Activated T-helper 1 cell treated with anti-CD3 and anti-CD28 coated beads, Interleukin-12 subunit alpha, Interleukin-12 subunit beta, Interleukin-2, Interleukin-4 antibody, amounts not matched to agents 30 ng/mL and 10 ng/mL and 1 ng/mL, durations not matched to agents 14 hours and 24 hours and 36 hours (primary cell): ENCODE results near the gene CEP97. TPM values are rescaled to one million over a fixed set of nuclear protein-coding genes. Genes with fewer than 3 reads are reported as not detected.
"Not testable (repeated sequence)": the region's sequence is repeated elsewhere in the genome, so short reads cannot be mapped to it uniquely, and the experiment has no call there.

ENCODE experiments used
- DNase-seq: peaks from one replicate; pipeline ENCODE4 v3.0.0; 2021; ENCODE audit warnings: low spot score
- H3K27ac Mint-ChIP-seq: one replicate; pipeline ENCODE4 v1.8.0; 2021; ENCODE audit warnings: mild to moderate bottlenecking, mixed read lengths
- H3K27me3 Mint-ChIP-seq: one replicate; pipeline ENCODE4 v1.8.0; 2022; ENCODE audit warnings: mild to moderate bottlenecking, moderate library complexity, mixed read lengths; ENCODE audit not compliant: insufficient read depth
- H3K36me3 Mint-ChIP-seq: one replicate; pipeline ENCODE4 v1.8.0; 2021; ENCODE audit warnings: low read depth, mixed read lengths
- H3K4me1 Mint-ChIP-seq: one replicate; pipeline ENCODE4 v1.8.0; 2021; ENCODE audit warnings: low read depth, mixed read lengths
- H3K4me3 Mint-ChIP-seq: one replicate; pipeline ENCODE4 v1.8.0; 2021; ENCODE audit warnings: mild to moderate bottlenecking, moderate library complexity, mixed read lengths
- H3K9me3 Mint-ChIP-seq: one replicate; pipeline ENCODE4 v1.8.0; 2021; ENCODE audit warnings: mixed read lengths
- intact Hi-C: fragments of 100-400 bp; cut with micrococcal nuclease; formaldehyde crosslinking; loops from one replicate; pipeline ENCODE4 v1.15.1; 2024
- total RNA-seq: library from RNA; stranded (reverse); gene quantifications from 2 replicates; pipeline ENCODE4 v1.2.3, GENCODE V29; 2022

CEP97 gene
- total RNA-seq, 1 donor from 2014 or later = 20.2 TPM

DNA sequence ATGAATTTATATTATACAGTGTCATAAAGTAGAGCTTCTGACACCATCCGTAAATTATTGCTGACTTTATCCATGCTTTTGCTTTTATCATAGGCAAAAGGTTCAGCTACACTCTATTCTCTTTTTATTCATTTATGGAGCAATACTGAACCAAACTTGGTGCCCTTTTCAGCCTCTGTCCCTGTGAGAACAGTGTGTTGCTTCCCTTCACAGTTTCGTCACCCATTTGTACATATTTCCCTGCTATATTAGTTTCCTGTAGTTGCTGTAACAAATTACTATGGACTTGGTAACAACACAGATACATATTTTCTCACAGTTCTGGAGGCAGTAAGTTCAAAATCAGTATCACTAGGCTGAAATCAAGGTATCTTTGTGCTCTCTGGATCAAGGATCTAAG is 35.1 kb upstream of the CEP97 start:
- intact Hi-C loops = loop anchor here (5.0 to 10.0 kb wide), 2 partner anchors 538 to 1354 kb away; partner anchors contain the start of gene NIT2
- Mint-ChIP-seq H3K27ac (no peak overlapping the region), H3K4me3 (no peak overlapping the region)

GRCh38 chr3:101690972-101691371 is 33.4 kb upstream of the CEP97 start:
- Mint-ChIP-seq H3K36me3 (peaks cover 5% of the 10 kb centered on the region), H3K9me3 (no peaks in the 10 kb centered on the region), H3K27me3 (no peaks in the 10 kb centered on the region), H3K4me3 (no peak overlapping the region), H3K27ac (no peak overlapping the region), H3K4me1 (peaks cover 8% of the 10 kb centered on the region)
- no peak for DNase-seq
- intact Hi-C loops = loop anchor here (1.0 kb wide), 1 partner anchor 11 kb away; no protein-coding TSS in a partner anchor

More for the DNA sequence above, 35.1 kb upstream of the CEP97 start:
- Mint-ChIP-seq H3K27me3 (no peaks in the 10 kb centered on the region), H3K9me3 (no peaks in the 10 kb centered on the region), H3K36me3 (peaks cover 18% of the 10 kb centered on the region), H3K4me1 (peaks cover 22% of the 10 kb centered on the region)
- no peak for DNase-seq

GRCh38 chr3:101691685-101692671 is 32.4 kb upstream of the CEP97 start:
- not testable (repeated sequence) for H3K9me3 Mint-ChIP-seq, H3K4me1 Mint-ChIP-seq, DNase-seq, H3K4me3 Mint-ChIP-seq, H3K27me3 Mint-ChIP-seq, H3K27ac Mint-ChIP-seq, H3K36me3 Mint-ChIP-seq
- intact Hi-C loops = loop anchor here (1.0 kb wide), 1 partner anchor 10 kb away; no protein-coding TSS in a partner anchor

DNA sequence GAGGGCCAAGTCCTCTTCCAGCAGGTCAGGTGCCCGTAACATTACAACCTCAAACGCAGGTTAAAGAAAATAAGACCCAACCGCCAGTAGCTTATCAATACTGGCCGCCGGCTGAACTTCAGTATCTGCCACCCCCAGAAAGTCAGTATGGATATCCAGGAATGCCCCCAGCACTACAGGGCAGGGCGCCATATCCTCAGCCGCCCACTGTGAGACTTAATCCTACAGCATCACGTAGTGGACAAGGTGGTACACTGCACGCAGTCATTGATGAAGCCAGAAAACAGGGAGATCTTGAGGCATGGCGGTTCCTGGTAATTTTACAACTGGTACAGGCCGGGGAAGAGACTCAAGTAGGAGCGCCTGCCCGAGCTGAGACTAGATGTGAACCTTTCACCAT is 30.9 kb upstream of the CEP97 start:
- DNase-seq, intact Hi-C loops, H3K4me3 Mint-ChIP-seq, H3K9me3 Mint-ChIP-seq, H3K36me3 Mint-ChIP-seq, H3K27me3 Mint-ChIP-seq, H3K27ac Mint-ChIP-seq, H3K4me1 Mint-ChIP-seq: not testable (repeated sequence)

GRCh38 chr3:101694836-101695235 is 29.6 kb upstream of the CEP97 start:
- not testable (repeated sequence) for H3K4me3 Mint-ChIP-seq, H3K36me3 Mint-ChIP-seq, H3K27me3 Mint-ChIP-seq, DNase-seq, H3K27ac Mint-ChIP-seq, H3K4me1 Mint-ChIP-seq, H3K9me3 Mint-ChIP-seq
- intact Hi-C loops = loop anchor here (1.0 to 5.0 kb wide), 2 partner anchors 108 to 842 kb away; no protein-coding TSS in a partner anchor

GRCh38 chr3:101695779-101696372 is 28.5 kb upstream of the CEP97 start:
- H3K4me1 Mint-ChIP-seq = no peaks in the 10 kb centered on the region
- no peaks in the 10 kb centered on the region for H3K9me3 Mint-ChIP-seq
- no peak overlapping the region for H3K4me3 Mint-ChIP-seq
- no peaks in the 10 kb centered on the region for H3K27me3 Mint-ChIP-seq
- intact Hi-C loops = loop anchor here (1.0 to 5.0 kb wide), 2 partner anchors 107 to 841 kb away; no protein-coding TSS in a partner anchor
- no peak overlapping the region for H3K27ac Mint-ChIP-seq
- no peaks in the 10 kb centered on the region for H3K36me3 Mint-ChIP-seq
- DNase-seq = no peak

- Mint-ChIP-seq H3K27ac (no peak overlapping the region), H3K27me3 (no peaks in the 10 kb centered on the region), H3K4me3 (no peak overlapping the region), H3K9me3 (no peaks in the 10 kb centered on the region), H3K4me1 (no peaks in the 10 kb centered on the region), H3K36me3 (no peaks in the 10 kb centered on the region)
- no peak for DNase-seq
- intact Hi-C loops = loop anchor here (1.0 kb wide), 1 partner anchor 11 kb away; no protein-coding TSS in a partner anchor
Measured at GRCh38 chr3:101701696-101702634, 22.4 kb upstream of the CEP97 start.

DNA sequence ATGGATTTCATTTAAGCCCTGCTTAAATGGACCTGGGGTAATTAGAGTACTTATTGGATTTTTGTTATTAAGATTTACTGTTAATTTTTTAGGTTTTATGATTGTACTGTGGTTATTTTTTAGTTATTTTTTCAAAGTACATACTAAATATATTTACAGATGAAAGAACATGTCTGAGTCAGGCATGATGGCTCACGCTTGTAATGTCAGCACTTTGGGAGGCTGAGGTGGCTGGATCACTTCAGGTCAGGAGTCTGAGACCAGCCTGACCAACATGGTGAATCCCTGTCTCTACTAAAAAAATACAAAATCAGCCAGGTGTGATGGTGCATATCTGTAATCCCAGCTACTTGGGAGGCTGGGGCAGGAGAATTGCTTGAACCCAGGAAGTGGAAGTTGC is 21.7 kb upstream of the CEP97 start:
- Mint-ChIP-seq H3K36me3 (no peaks in the 10 kb centered on the region), H3K4me3 (no peak overlapping the region), H3K9me3 (no peaks in the 10 kb centered on the region), H3K27ac (no peak overlapping the region), H3K27me3 (no peaks in the 10 kb centered on the region), H3K4me1 (no peaks in the 10 kb centered on the region)
- intact Hi-C loops = loop anchor here (1.0 kb wide), 1 partner anchor 11 kb away; no protein-coding TSS in a partner anchor
- DNase-seq = no peak

- no peak overlapping the region for H3K27ac Mint-ChIP-seq
- no peak for DNase-seq
- intact Hi-C loops = no loop called here
- no peaks in the 10 kb centered on the region for H3K9me3 Mint-ChIP-seq
- H3K4me3 Mint-ChIP-seq = no peak overlapping the region
- H3K27me3 Mint-ChIP-seq = no peaks in the 10 kb centered on the region
- no peaks in the 10 kb centered on the region for H3K4me1 Mint-ChIP-seq
- no peaks in the 10 kb centered on the region for H3K36me3 Mint-ChIP-seq
Measured at GRCh38 chr3:101703169-101703568, 21.2 kb upstream of the CEP97 start.

DNA sequence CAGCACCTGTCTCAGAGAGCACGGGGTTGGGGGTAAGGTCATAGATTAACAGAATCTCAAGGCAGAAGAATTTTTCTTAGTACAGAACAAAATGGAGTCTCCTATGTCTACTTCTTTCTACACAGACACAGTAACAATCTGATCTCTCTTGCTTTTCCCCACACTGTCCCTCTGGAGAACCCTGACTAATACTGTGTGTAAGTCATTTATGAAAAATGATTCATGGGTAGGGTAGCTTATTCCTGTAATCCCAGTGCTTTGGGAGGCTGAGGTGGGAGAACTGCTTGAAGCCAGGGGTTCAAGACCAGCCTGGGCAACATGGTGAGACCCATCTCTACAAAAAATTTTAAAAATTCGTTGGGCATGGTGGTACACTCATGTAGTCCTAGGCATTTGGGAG is 19.8 kb upstream of the CEP97 start:
- H3K27ac Mint-ChIP-seq, H3K4me3 Mint-ChIP-seq, H3K36me3 Mint-ChIP-seq, intact Hi-C loops, H3K27me3 Mint-ChIP-seq, H3K4me1 Mint-ChIP-seq, DNase-seq, H3K9me3 Mint-ChIP-seq: not testable (repeated sequence)

DNA sequence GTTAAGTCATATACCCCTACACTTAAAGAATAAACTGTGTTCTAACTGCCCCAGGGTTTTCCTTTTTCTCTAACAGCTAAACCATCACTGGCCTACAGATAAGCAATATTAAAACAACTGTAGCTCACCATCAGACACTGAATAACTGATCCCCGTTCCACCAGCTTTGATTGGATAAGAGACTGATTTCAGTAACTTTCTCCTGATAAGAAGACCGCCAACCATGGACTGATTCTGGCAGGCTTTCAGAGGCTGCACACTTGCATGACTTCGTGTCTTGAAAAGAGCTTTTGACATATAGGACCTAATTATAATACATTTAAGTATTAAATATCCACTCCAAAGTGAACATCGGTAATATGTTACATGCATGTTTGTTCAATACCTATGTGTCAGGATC is 15.3 kb upstream of the CEP97 start:
- Mint-ChIP-seq H3K9me3 (no peaks in the 10 kb centered on the region), H3K27ac (no peak overlapping the region), H3K4me3 (no peak overlapping the region), H3K4me1 (no peaks in the 10 kb centered on the region), H3K36me3 (peaks cover 3% of the 10 kb centered on the region), H3K27me3 (no peaks in the 10 kb centered on the region)
- intact Hi-C loops = no loop called here
- no peak for DNase-seq

GRCh38 chr3:101718455-101718854 is 6.0 kb upstream of the CEP97 start:
- H3K4me3 Mint-ChIP-seq = no peak overlapping the region
- intact Hi-C loops = no loop called here
- no peaks in the 10 kb centered on the region for H3K9me3 Mint-ChIP-seq
- no peak overlapping the region for H3K27ac Mint-ChIP-seq
- H3K27me3 Mint-ChIP-seq = no peaks in the 10 kb centered on the region
- H3K4me1 Mint-ChIP-seq = peaks cover 23% of the 10 kb centered on the region
- DNase-seq = no peak
- H3K36me3 Mint-ChIP-seq = peaks cover 2% of the 10 kb centered on the region
